H1 (cell line): ENCODE results near the gene SPATS2. TPM values are rescaled to one million over a fixed set of nuclear protein-coding genes. Genes with fewer than 3 reads are reported as not detected.

ENCODE experiments used
- RNF2 ChIP-seq: fragments of 200-900, 300-1000 bp; sonication (generic); IDR thresholded peaks from 2 replicates; pipeline ENCODE4 v1.7.1; 2016; ENCODE audit warnings: borderline replicate concordance, low read depth, mild to moderate bottlenecking, antibody characterized with exemption, low read length; ENCODE audit not compliant: poor library complexity, severe bottlenecking; ENCODE audit errors: missing control alignments
- SP2 ChIP-seq: IDR thresholded peaks from 2 replicates; pipeline ENCODE4 v1.6.1; 2012; ENCODE audit warnings: mild to moderate bottlenecking, low read length, inconsistent platforms
- SUZ12 ChIP-seq: fragments of 200-600 bp; sonication (generic); IDR thresholded peaks from 2 replicates; pipeline ENCODE4 v1.6.1; 2012; ENCODE audit warnings: mild to moderate bottlenecking, inconsistent platforms, low read length, moderate library complexity, mixed read lengths
- polyA plus RNA-seq, 7 experiments: library from polyadenylated mRNA; depleted of rRNA in 3 of 7; stranded (reverse) in 5 of 7; unstranded in 2 of 7; fragments of >200 nt in 5 of 7; fragments of 200-250 nt in 2 of 7; gene quantifications; 1 replicate in 5 of 7; 2 replicates in 1 of 7; 4 replicates in 1 of 7; pipeline versions ENCODE4 v1.2.1 to v1.2.3, GENCODE V29; 2011 to 2013; ENCODE audit warnings: missing spikeins in 2 of 7, mixed read lengths in 2 of 7
- total RNA-seq: library from RNA; stranded (reverse); fragmentation: NEBNext Ultra II Directional; extraction: Animal tissue kit (Norgen Biotek cat#: 25700); gene quantifications from 2 replicates; pipeline ENCODE4 v1.2.1, GENCODE V29; 2021

Gene SPATS2
- total and polyA plus RNA-seq, 2 of the 8 experiments (the other 6 are each of a cell fraction or from before 2014, with no cell fraction given), result 19.2 to 24.5 TPM

DNA sequence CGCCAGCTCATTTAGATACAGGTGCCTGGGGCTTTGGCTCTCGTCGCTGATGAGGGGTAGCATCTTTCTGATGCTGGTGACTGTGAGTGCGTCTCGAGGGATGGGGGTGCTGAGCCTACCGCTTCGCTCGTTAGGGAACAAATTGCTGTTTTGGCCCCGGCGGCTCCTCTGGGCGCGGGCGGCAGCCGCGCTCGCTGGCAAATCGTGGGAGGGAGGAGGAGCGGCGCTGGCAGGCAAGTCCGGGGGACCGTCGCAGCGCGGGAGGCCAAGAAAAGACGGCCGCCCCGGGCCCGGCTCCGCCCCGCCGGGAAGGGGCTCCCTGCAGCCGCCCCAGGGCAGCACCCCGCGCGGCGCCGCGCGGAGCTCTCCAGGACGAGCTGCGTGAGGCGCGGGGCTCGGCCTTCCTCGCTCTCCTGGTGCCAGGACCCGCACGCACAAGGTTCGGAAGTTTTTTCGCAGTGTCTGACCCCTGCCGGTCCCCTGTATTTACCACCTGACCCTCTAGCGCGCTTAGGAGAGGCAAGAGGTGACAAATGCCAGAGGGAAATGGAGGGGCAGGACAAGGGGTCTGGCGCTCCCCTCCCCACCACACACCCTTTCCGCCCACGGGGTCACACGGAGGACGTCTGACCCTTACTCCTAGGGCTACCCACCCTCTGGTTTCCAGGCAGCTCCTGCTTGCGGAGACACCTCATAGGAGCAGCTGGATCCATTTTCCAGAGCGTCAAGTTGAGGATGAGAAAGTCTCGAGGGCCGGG, 170.7 kb downstream of the SPATS2 start (continued):
- TF ChIP-seq RNF2, result peak; percentile 25
- TF ChIP-seq SP2, result no peak
- TF ChIP-seq SUZ12, result peak; percentile 96
